ENCODE data around the gene POLR3E. TPM values are rescaled to one million over a fixed set of nuclear protein-coding genes. Genes with fewer than 3 reads are reported as not detected.

The POLR3E gene
- total and polyA plus RNA-seq, 2 experiments from 2014 or later, result 23.5 to 62.5 TPM

- H2AFZ ChIP-seq, result no peak overlapping the region
- H3K4me3 ChIP-seq, result no peak overlapping the region
- TF ChIP-seq EZH2 (IDR thresholded peaks at IDR 0.05; ENCODE audit: borderline replicate concordance) (no peak), CTCF (IDR thresholded peaks at IDR 0.05; ENCODE audit: poor library complexity) (no peak), EZH2phosphoT487 (IDR thresholded peaks at IDR 0.05; ENCODE audit: low read depth, severe bottlenecking, unreplicated experiment) (no peak)
- H3K27me3 ChIP-seq, result no peaks in the 10 kb centered on the region
- no peak for DNase-seq (ENCODE audit: low spot score)
- H3K4me1 ChIP-seq (ENCODE audit: insufficient read depth), result peaks cover 13% of the 10 kb centered on the region
- no peak overlapping the region for H3K4me2 ChIP-seq
- H3K79me2 ChIP-seq, result peaks cover 61% of the 10 kb centered on the region
- WGBS (ENCODE audit: low lambda C conversion rate, missing lambda C conversion rate), result 75% methylated on average over 1 of the region's 1 CpG
- no peak overlapping the region for H3K27ac ChIP-seq
- no peaks in the 10 kb centered on the region for H3K9me2 ChIP-seq (replicated peaks; ENCODE audit: insufficient read depth)
- H3K36me3 ChIP-seq (replicated peaks; ENCODE audit: insufficient read depth, low read depth), result peaks cover 3% of the 10 kb centered on the region
- H3K9me3 ChIP-seq (ENCODE audit: low read depth), result no peaks in the 10 kb centered on the region
- H4K20me1 ChIP-seq (ENCODE audit: insufficient read depth, poor library complexity, severe bottlenecking), result peaks cover 3% of the 10 kb centered on the region
These were observed 60.4 kb downstream of the POLR3E start for GRCh38 chr16:22357635-22357971.

GRCh38 chr16:22358000-22358399, 60.8 kb downstream of the POLR3E start:
- Histone ChIP-seq H3K4me1 (ENCODE audit: insufficient read depth) (peaks cover 9% of the 10 kb centered on the region), H3K9me2 (replicated peaks; ENCODE audit: insufficient read depth) (no peaks in the 10 kb centered on the region), H3K9me3 (ENCODE audit: low read depth) (no peaks in the 10 kb centered on the region), H3K36me3 (replicated peaks; ENCODE audit: insufficient read depth, low read depth) (peaks cover 3% of the 10 kb centered on the region), H3K4me2 (no peak overlapping the region), H3K27me3 (no peaks in the 10 kb centered on the region), H2AFZ (no peak overlapping the region), H3K4me3 (no peak overlapping the region), H3K79me2 (peaks cover 65% of the 10 kb centered on the region), H3K27ac (no peak overlapping the region), H4K20me1 (ENCODE audit: insufficient read depth, poor library complexity, severe bottlenecking) (peaks cover 3% of the 10 kb centered on the region)
- TF ChIP-seq EZH2 (IDR thresholded peaks at IDR 0.05; ENCODE audit: borderline replicate concordance) (no peak), CTCF (IDR thresholded peaks at IDR 0.05; ENCODE audit: poor library complexity) (no peak), EZH2phosphoT487 (IDR thresholded peaks at IDR 0.05; ENCODE audit: low read depth, severe bottlenecking, unreplicated experiment) (no peak)
- no peak for DNase-seq (ENCODE audit: low spot score)
- 94% methylated on average over 1 of the region's 1 CpG for WGBS (ENCODE audit: low lambda C conversion rate, missing lambda C conversion rate)

- Histone ChIP-seq H3K9me3 (ENCODE audit: low read depth) (no peaks in the 10 kb centered on the region), H3K36me3 (replicated peaks; ENCODE audit: insufficient read depth, low read depth) (peaks cover 3% of the 10 kb centered on the region), H3K27me3 (no peaks in the 10 kb centered on the region), H3K4me3 (no peak overlapping the region), H2AFZ (no peak overlapping the region), H3K27ac (no peak overlapping the region), H3K4me2 (no peak overlapping the region), H3K9me2 (replicated peaks; ENCODE audit: insufficient read depth) (no peaks in the 10 kb centered on the region), H3K79me2 (peaks cover 81% of the 10 kb centered on the region), H3K4me1 (ENCODE audit: insufficient read depth) (no peaks in the 10 kb centered on the region), H4K20me1 (ENCODE audit: insufficient read depth, poor library complexity, severe bottlenecking) (peaks cover 3% of the 10 kb centered on the region)
- DNase-seq (ENCODE audit: low spot score), result no peak
- TF ChIP-seq EZH2 (IDR thresholded peaks at IDR 0.05; ENCODE audit: borderline replicate concordance) (no peak), CTCF (IDR thresholded peaks at IDR 0.05; ENCODE audit: poor library complexity) (no peak), EZH2phosphoT487 (IDR thresholded peaks at IDR 0.05; ENCODE audit: low read depth, severe bottlenecking, unreplicated experiment) (no peak)
These were observed 62.5 kb downstream of the POLR3E start for GRCh38 chr16:22359679-22360078.
